ENCODE measurements around the gene CDK18. TPM values are rescaled to one million over a fixed set of nuclear protein-coding genes. Genes with fewer than 3 reads are reported as not detected.

Gene CDK18
- total RNA-seq, 2 donors from 2014 or later: 58.1 to 88.7 TPM

DNA sequence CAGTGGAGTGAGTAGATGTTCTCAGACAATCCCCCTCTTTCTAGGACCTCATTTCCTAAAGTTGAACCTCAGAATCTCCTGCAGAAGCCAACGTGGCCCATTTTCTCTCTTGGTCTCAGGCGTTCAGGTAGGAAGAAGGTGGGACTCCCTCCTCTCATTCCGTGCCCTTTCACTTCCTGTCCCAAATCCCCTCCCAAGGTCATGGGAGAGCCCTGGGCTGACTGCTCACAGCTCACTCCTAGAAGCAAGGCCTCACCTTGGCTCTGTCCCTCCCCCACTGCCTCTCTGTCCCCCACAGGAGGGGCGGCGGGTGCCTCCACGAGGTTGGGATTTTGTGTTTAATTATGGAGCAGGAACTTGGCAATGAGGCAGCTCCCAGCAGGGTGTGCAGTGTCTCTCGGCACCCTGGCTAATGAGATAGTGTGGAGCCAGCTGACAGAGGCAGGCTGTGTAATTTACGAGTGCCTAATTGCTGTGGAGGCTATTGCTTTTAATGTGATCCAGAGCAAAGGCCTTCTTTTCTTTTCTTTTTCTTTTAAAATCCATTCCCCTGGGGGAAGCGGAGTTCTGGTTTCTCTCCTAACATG lies 9.1 kb upstream of the CDK18 start:
- no peak overlapping the region for H3K4me3 ChIP-seq (ENCODE audit: low read length)
- no peaks in the 10 kb centered on the region for H3K9me3 ChIP-seq (ENCODE audit: control insufficient read depth, low read length)
- H3K36me3 Mint-ChIP-seq (ENCODE audit: low read depth): no peaks in the 10 kb centered on the region
- peaks cover 8% of the 10 kb centered on the region for H3K27me3 Mint-ChIP-seq (ENCODE audit: insufficient read depth)
- H3K27me3 ChIP-seq (ENCODE audit: control insufficient read depth, insufficient read depth, low read length, poor library complexity, severe bottlenecking): no peaks in the 10 kb centered on the region
- H3K27ac Mint-ChIP-seq: peak overlapping the region; percentile 75
- H3K4me1 ChIP-seq (ENCODE audit: control insufficient read depth, insufficient read depth, low read length): peaks cover 29% of the 10 kb centered on the region
- H3K27ac ChIP-seq (ENCODE audit: low read depth, low read length): no peak overlapping the region
- WGBS, 2 experiments (ENCODE audit: insufficient coverage in 1 of 2, insufficient read length in 1 of 2): 44 to 58% methylated on average over 3 to 9 of the region's 9 CpGs
- no peaks in the 10 kb centered on the region for H3K36me3 ChIP-seq (ENCODE audit: control insufficient read depth, insufficient read depth, low read length)
- peak; percentile 77 for DNase-seq
- H3K4me1 Mint-ChIP-seq: peaks cover 36% of the 10 kb centered on the region
- H3K9ac ChIP-seq (ENCODE audit: extremely low read depth, low read length, poor library complexity, severe bottlenecking): no peak overlapping the region
- H3K4me3 Mint-ChIP-seq: peak overlapping the region; percentile 27
- no peaks in the 10 kb centered on the region for H3K9me3 Mint-ChIP-seq
- TF ChIP-seq, protein P1, sequence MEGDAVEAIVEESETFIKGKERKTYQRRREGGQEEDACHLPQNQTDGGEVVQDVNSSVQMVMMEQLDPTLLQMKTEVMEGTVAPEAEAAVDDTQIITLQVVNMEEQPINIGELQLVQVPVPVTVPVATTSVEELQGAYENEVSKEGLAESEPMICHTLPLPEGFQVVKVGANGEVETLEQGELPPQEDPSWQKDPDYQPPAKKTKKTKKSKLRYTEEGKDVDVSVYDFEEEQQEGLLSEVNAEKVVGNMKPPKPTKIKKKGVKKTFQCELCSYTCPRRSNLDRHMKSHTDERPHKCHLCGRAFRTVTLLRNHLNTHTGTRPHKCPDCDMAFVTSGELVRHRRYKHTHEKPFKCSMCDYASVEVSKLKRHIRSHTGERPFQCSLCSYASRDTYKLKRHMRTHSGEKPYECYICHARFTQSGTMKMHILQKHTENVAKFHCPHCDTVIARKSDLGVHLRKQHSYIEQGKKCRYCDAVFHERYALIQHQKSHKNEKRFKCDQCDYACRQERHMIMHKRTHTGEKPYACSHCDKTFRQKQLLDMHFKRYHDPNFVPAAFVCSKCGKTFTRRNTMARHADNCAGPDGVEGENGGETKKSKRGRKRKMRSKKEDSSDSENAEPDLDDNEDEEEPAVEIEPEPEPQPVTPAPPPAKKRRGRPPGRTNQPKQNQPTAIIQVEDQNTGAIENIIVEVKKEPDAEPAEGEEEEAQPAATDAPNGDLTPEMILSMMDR (conservative IDR thresholded peaks at IDR 0.05): no peak

DNA sequence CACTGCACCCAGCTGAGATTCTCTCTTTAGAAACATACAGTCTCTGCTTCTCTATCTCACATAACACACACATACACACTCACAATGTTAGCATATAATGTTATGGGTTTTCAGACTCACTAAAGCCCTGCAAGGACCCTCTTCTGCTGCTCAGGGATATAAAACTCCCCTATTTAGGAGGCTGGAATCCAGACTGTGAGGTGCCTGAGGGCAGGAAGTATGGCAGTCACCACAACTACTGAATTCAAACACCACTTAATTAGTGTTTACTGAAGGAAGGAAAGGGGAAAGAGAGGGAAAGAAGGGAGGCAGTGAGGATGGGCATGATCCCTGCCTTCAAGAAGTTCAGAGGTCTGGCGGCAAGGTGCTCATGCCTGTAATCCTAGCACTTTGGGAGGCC lies 7.8 kb upstream of the CDK18 start:
- H3K9me3 ChIP-seq (ENCODE audit: control insufficient read depth, low read length): no peaks in the 10 kb centered on the region
- no peak overlapping the region for H3K4me3 ChIP-seq (ENCODE audit: low read length)
- TF ChIP-seq, protein P1 (conservative IDR thresholded peaks at IDR 0.05): no peak
- H3K27ac ChIP-seq (ENCODE audit: low read depth, low read length): no peak overlapping the region
- peaks cover 47% of the 10 kb centered on the region for H3K4me1 Mint-ChIP-seq
- no peak overlapping the region for H3K4me3 Mint-ChIP-seq
- peaks cover 39% of the 10 kb centered on the region for H3K4me1 ChIP-seq (ENCODE audit: control insufficient read depth, insufficient read depth, low read length)
- H3K9ac ChIP-seq (ENCODE audit: extremely low read depth, low read length, poor library complexity, severe bottlenecking): no peak overlapping the region
- H3K9me3 Mint-ChIP-seq: no peaks in the 10 kb centered on the region
- no peaks in the 10 kb centered on the region for H3K36me3 ChIP-seq (ENCODE audit: control insufficient read depth, insufficient read depth, low read length)
- H3K27ac Mint-ChIP-seq: no peak overlapping the region
- H3K27me3 Mint-ChIP-seq (ENCODE audit: insufficient read depth): peaks cover 6% of the 10 kb centered on the region
- no peaks in the 10 kb centered on the region for H3K27me3 ChIP-seq (ENCODE audit: control insufficient read depth, insufficient read depth, low read length, poor library complexity, severe bottlenecking)
- WGBS, 2 experiments (ENCODE audit: insufficient coverage in 1 of 2, insufficient read length in 1 of 2): 94 to 100% methylated on average over 1 of the region's 1 CpG
- DNase-seq: no peak
- no peaks in the 10 kb centered on the region for H3K36me3 Mint-ChIP-seq (ENCODE audit: low read depth)

DNA sequence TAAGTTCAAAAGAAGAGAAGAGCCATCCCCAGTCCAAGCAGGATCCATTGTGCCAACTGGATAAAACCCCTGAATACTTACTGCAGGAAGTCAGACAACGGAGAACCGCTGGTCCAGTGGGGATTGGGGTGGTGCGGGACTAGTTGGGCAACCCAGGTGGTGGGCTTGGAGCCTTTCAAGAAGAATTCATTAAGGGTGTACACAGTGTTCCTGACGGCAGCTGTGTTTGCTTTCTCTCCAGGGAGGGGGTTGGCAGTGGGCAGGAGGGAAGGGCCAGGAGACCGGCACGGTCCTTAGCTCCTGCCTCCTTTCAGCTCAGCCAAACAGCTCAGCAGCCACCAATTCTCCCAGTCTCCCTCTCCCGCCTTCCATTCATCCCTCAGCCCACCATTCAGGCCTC lies 7.1 kb upstream of the CDK18 start:
- DNase-seq: no peak
- Histone ChIP-seq H3K4me3 (ENCODE audit: low read length) (no peak overlapping the region), H3K9ac (ENCODE audit: extremely low read depth, low read length, poor library complexity, severe bottlenecking) (no peak overlapping the region), H3K9me3 (ENCODE audit: control insufficient read depth, low read length) (no peaks in the 10 kb centered on the region), H3K36me3 (ENCODE audit: control insufficient read depth, insufficient read depth, low read length) (no peaks in the 10 kb centered on the region), H3K4me1 (ENCODE audit: control insufficient read depth, insufficient read depth, low read length) (peaks cover 42% of the 10 kb centered on the region), H3K27ac (ENCODE audit: low read depth, low read length) (no peak overlapping the region), H3K27me3 (ENCODE audit: control insufficient read depth, insufficient read depth, low read length, poor library complexity, severe bottlenecking) (no peaks in the 10 kb centered on the region)
- 74 to 93% methylated on average over 5 to 7 of the region's 7 CpGs for WGBS, 2 experiments (ENCODE audit: insufficient coverage in 1 of 2, insufficient read length in 1 of 2)
- H3K4me1 Mint-ChIP-seq: peaks cover 46% of the 10 kb centered on the region
- H3K4me3 Mint-ChIP-seq: no peak overlapping the region
- H3K27me3 Mint-ChIP-seq (ENCODE audit: insufficient read depth): peaks cover 6% of the 10 kb centered on the region
- no peaks in the 10 kb centered on the region for H3K36me3 Mint-ChIP-seq (ENCODE audit: low read depth)
- TF ChIP-seq, protein P1 (conservative IDR thresholded peaks at IDR 0.05): no peak
- no peak overlapping the region for H3K27ac Mint-ChIP-seq
- H3K9me3 Mint-ChIP-seq: no peaks in the 10 kb centered on the region
